ENCODE measurements around the gene LIMD2. TPM values are rescaled to one million over a fixed set of nuclear protein-coding genes. Genes with fewer than 3 reads are reported as not detected.

LIMD2 gene
- total RNA-seq, 1 experiment from 2014 or later = 8.0 TPM

DNA sequence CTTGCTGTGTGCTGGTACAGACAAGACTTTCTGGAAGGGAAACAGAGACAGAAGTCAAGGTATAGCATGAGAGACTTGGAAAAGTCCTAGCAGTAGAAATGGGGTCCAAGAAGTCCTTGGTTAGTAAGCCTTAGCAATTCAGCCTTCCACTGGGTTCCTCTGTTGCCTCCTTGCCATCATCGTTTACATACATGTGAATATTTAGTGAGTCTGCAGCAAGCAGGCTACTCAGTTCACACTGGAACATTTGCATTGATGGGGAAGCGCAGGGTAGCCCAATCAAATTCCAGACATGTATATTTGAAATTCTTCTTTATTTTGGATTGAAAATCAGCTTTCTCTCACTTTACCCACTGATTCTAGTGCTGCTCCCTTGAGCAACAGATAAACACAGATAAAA lies 27.1 kb downstream of the LIMD2 start:
- intact Hi-C loops (cut with micrococcal nuclease; ENCODE audit: unreplicated experiment) = loop anchor here (10.0 kb wide), 1 partner anchor 48 kb away; the partner anchor contains the start of gene MAP3K3
- H3K27ac Mint-ChIP-seq (ENCODE audit: unreplicated experiment) = no peak overlapping the region

DNA sequence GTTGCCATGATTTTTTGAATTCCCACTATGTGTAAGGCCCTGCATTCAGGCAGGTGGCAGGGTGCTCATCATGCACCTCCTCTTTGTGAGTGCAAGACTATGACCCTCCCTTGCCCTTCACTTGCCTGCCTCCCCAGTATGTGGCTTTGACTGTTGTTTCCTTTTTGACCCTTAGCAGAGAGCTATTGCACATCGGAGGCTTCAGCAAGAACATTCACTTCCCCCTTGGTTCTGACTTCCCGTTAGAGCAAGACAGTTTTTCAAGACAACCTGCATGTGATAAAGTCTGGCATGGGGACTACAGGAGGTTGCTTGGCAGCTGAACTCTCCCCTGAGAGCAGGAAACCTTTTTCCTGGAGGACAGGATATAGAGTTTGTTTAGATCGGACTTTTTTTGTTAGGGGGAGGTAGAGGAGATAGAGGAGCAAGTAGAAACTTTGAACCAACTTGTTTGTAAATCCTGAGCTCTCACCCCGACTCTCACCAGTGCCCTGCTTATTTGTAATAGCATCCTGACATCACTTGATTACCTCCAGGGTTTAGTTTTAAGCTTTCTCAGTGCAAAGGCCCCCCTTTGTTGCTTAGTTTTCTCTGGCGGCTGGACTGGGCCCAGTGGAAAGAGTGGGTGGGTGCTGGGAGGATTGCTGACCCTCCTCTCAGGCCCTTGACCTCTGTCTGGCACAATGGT lies 34.3 kb downstream of the LIMD2 start:
- CTCF ChIA-PET = no interaction called here

More for the DNA sequence above, 27.1 kb downstream of the LIMD2 start:
- H3K36me3 Mint-ChIP-seq (ENCODE audit: insufficient read depth, unreplicated experiment) = peaks cover 5% of the 10 kb centered on the region
- peaks cover 22% of the 10 kb centered on the region for H3K4me1 Mint-ChIP-seq (ENCODE audit: low read depth, unreplicated experiment)
- TF ChIP-seq, protein P1, sequence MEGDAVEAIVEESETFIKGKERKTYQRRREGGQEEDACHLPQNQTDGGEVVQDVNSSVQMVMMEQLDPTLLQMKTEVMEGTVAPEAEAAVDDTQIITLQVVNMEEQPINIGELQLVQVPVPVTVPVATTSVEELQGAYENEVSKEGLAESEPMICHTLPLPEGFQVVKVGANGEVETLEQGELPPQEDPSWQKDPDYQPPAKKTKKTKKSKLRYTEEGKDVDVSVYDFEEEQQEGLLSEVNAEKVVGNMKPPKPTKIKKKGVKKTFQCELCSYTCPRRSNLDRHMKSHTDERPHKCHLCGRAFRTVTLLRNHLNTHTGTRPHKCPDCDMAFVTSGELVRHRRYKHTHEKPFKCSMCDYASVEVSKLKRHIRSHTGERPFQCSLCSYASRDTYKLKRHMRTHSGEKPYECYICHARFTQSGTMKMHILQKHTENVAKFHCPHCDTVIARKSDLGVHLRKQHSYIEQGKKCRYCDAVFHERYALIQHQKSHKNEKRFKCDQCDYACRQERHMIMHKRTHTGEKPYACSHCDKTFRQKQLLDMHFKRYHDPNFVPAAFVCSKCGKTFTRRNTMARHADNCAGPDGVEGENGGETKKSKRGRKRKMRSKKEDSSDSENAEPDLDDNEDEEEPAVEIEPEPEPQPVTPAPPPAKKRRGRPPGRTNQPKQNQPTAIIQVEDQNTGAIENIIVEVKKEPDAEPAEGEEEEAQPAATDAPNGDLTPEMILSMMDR (IDR thresholded peaks at IDR 0.05; ENCODE audit: unreplicated experiment) = no peak
- no TSS peak for BruUV-seq (replicated peaks)
- CTCF ChIA-PET = no interaction called here
- no peaks in the 10 kb centered on the region for H3K9me3 Mint-ChIP-seq (ENCODE audit: low read depth, unreplicated experiment)
- no peak for DNase-seq
- H3K27me3 Mint-ChIP-seq (ENCODE audit: unreplicated experiment) = no peaks in the 10 kb centered on the region
- H3K4me3 Mint-ChIP-seq (ENCODE audit: low read depth, unreplicated experiment) = no peak overlapping the region

DNA sequence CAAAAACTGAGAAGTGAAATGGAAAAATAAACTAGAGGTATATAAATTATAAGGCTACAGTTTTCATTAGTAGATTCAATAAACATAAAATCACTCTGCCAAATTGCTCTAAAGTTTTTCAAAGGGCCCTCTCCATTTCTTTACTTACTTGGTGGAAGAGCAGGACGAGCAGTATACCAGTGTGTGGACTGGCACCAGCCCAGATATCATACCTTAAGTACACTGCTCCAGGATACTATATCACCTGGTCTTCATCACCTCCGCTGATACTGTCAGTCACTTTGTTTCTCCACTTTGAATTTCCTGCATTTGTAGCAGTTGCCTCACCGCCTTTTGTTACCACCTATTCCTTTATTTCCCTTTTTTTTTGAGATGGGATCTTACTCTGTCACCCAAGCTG lies 40.1 kb downstream of the LIMD2 start:
- CTCF ChIA-PET = no interaction called here
- BruUV-seq (replicated peaks) = no TSS peak
- no peak overlapping the region for H3K27ac Mint-ChIP-seq (ENCODE audit: unreplicated experiment)
- TF ChIP-seq, protein P1 (IDR thresholded peaks at IDR 0.05; ENCODE audit: unreplicated experiment) = no peak
- H3K27me3 Mint-ChIP-seq (ENCODE audit: unreplicated experiment) = no peaks in the 10 kb centered on the region
- no peaks in the 10 kb centered on the region for H3K36me3 Mint-ChIP-seq (ENCODE audit: insufficient read depth, unreplicated experiment)
- intact Hi-C loops (cut with micrococcal nuclease; ENCODE audit: unreplicated experiment) = no loop called here
- H3K4me3 Mint-ChIP-seq (ENCODE audit: low read depth, unreplicated experiment) = no peak overlapping the region
- H3K9me3 Mint-ChIP-seq (ENCODE audit: low read depth, unreplicated experiment) = no peaks in the 10 kb centered on the region
- no peaks in the 10 kb centered on the region for H3K4me1 Mint-ChIP-seq (ENCODE audit: low read depth, unreplicated experiment)
- no peak for DNase-seq

More for the DNA sequence above, 34.3 kb downstream of the LIMD2 start:
- Mint-ChIP-seq H3K27me3 (ENCODE audit: unreplicated experiment) (no peaks in the 10 kb centered on the region), H3K4me3 (ENCODE audit: low read depth, unreplicated experiment) (no peak overlapping the region), H3K4me1 (ENCODE audit: low read depth, unreplicated experiment) (no peaks in the 10 kb centered on the region), H3K27ac (ENCODE audit: unreplicated experiment) (no peak overlapping the region), H3K9me3 (ENCODE audit: low read depth, unreplicated experiment) (no peaks in the 10 kb centered on the region), H3K36me3 (ENCODE audit: insufficient read depth, unreplicated experiment) (no peaks in the 10 kb centered on the region)
- intact Hi-C loops (cut with micrococcal nuclease; ENCODE audit: unreplicated experiment) = no loop called here
- no TSS peak for BruUV-seq (replicated peaks)
- TF ChIP-seq, protein P1 (IDR thresholded peaks at IDR 0.05; ENCODE audit: unreplicated experiment) = no peak
- DNase-seq = no peak

DNA sequence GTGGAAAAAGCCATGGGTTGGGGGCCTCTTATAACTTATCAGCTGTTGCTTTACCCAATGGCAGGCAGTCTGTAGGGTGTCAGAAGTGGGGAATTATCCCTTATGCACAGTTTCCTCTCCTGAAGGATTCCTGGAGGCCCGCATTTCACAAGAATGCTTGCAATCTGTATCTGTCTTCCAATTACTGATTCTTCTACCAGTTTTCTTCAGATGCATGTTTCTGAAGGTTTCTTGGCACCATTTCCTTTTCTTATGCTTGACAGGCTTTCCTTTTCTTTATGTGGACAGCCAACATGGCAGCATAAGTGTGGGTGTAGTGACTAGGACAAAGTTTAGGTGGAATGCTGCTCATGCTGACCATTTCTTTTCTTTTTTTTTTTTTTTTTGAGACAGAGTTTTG lies 41.6 kb downstream of the LIMD2 start:
- no peak overlapping the region for H3K4me3 Mint-ChIP-seq (ENCODE audit: low read depth, unreplicated experiment)
- H3K27ac Mint-ChIP-seq (ENCODE audit: unreplicated experiment) = no peak overlapping the region
- TF ChIP-seq, protein P1 (IDR thresholded peaks at IDR 0.05; ENCODE audit: unreplicated experiment) = no peak
- no peaks in the 10 kb centered on the region for H3K9me3 Mint-ChIP-seq (ENCODE audit: low read depth, unreplicated experiment)
- intact Hi-C loops (cut with micrococcal nuclease; ENCODE audit: unreplicated experiment) = no loop called here
- CTCF ChIA-PET = no interaction called here
- no TSS peak for BruUV-seq (replicated peaks)
- no peaks in the 10 kb centered on the region for H3K27me3 Mint-ChIP-seq (ENCODE audit: unreplicated experiment)
- no peaks in the 10 kb centered on the region for H3K4me1 Mint-ChIP-seq (ENCODE audit: low read depth, unreplicated experiment)
- no peaks in the 10 kb centered on the region for H3K36me3 Mint-ChIP-seq (ENCODE audit: insufficient read depth, unreplicated experiment)
- no peak for DNase-seq

Measured in Calu3 (cell line).